Kidney (tissue), 14 donors: ENCODE data around the gene RANBP10. TPM values are rescaled to one million over a fixed set of nuclear protein-coding genes. Genes with fewer than 3 reads are reported as not detected.

Experiments used
- DNase-seq, 5 donors: peaks; one replicate each; pipeline ENCODE4 v3.0.0-alpha.2; 2013 to 2020
- FAIRE-seq: peaks from 2 replicates; lab custom pipeline; 2012; peaks lifted over from hg19 to GRCh38; lab: Jason Lieb, UNC
- H3K27ac ChIP-seq, 2 donors: one replicate each; pipeline ENCODE4 v1.7.0; 2013; ENCODE audit warnings: low read depth in 2 of 2, low read length in 2 of 2, inconsistent platforms in 1 of 2
- H3K27me3 ChIP-seq: one replicate; pipeline ENCODE4 v1.7.1; 2013; ENCODE audit warnings: low read length, inconsistent platforms; ENCODE audit not compliant: control insufficient read depth, insufficient read depth
- H3K36me3 ChIP-seq, 3 donors: one replicate each; pipeline versions ENCODE4 v1.7.0 to v1.7.1; 2013; ENCODE audit warnings: low read length in 3 of 3, control low read depth in 1 of 3, inconsistent platforms in 1 of 3; ENCODE audit not compliant: insufficient read depth in 3 of 3, control insufficient read depth in 2 of 3
- H3K4me1 ChIP-seq, 3 donors: one replicate each; pipeline versions ENCODE4 v1.7.0 to v1.7.1; 2013; ENCODE audit warnings: low read length in 3 of 3, inconsistent platforms in 1 of 3, low read depth in 1 of 3; ENCODE audit not compliant: control insufficient read depth in 2 of 3, insufficient read depth in 2 of 3
- H3K4me3 ChIP-seq, 3 donors: one replicate each; pipeline versions ENCODE4 v1.7.0 to v1.8.1; 2013; ENCODE audit warnings: low read length in 3 of 3, control low read depth in 1 of 3, inconsistent platforms in 1 of 3
- H3K9ac ChIP-seq, 3 donors: one replicate each; pipeline versions ENCODE4 v1.7.0 to v1.7.1; 2013; ENCODE audit warnings: low read length in 3 of 3, control low read depth in 1 of 3, inconsistent platforms in 1 of 3
- H3K9me3 ChIP-seq, 3 donors: one replicate each; pipeline versions ENCODE4 v1.7.0 to v1.7.1; 2013; ENCODE audit warnings: low read length in 3 of 3, control low read depth in 1 of 3, inconsistent platforms in 1 of 3; ENCODE audit not compliant: control insufficient read depth in 2 of 3, insufficient read depth in 1 of 3
- intact Hi-C: fragments of 100-400 bp; cut with DNase I; formaldehyde crosslinking; loops from one replicate; pipeline ENCODE4 v1.11.1; 2022
- polyA plus RNA-seq: library from polyadenylated mRNA; stranded (reverse); fragments of 350-450 nt; fragmentation: Illumina TruSeq; extraction: RNeasy Lipid Tissue Mini Kit (QIAGEN cat#74804); gene quantifications from one replicate; pipeline ENCODE4 v1.2.3, GENCODE V29; 2014; ENCODE audit warnings: low read depth, low replicate concordance; ENCODE audit not compliant: insufficient read depth
- total RNA-seq: library from RNA; stranded (reverse); fragmentation: NEBNext Ultra II Directional; extraction: Animal tissue kit (Norgen Biotek cat#: 25700); gene quantifications from one replicate; pipeline ENCODE4 v1.2.1, GENCODE V29; 2021
- TF ChIP-seq, protein P1 (sequence below): IDR thresholded peaks from 3 replicates; pipeline ENCODE4 v1.5.1; 2012; ENCODE audit warnings: mild to moderate bottlenecking, moderate library complexity, borderline replicate concordance; ENCODE audit not compliant: insufficient read depth; ENCODE audit errors: extremely low read depth
- donor health status: control.
- donor health status: control.
- donor health status: control.
- donor health status: control.
- donor health status: control.
- donor health status: DM: yes; HTN: yes; CAD: no.
- donor health status: Normal renal cell carcinoma (clear cell type).

Gene RANBP10
- total and polyA plus RNA-seq, 2 donors from 2014 or later: 7.0 to 22.3 TPM

- intact Hi-C loops: no loop called here
- Histone ChIP-seq H3K4me1 (peaks cover 0 to 19% (median 18%) of the 10 kb centered on the region in 3 donors), H3K27ac (peak overlapping the region; percentile 7 to 54), H3K9me3 (no peaks in the 10 kb centered on the region), H3K27me3 (no peaks in the 10 kb centered on the region), H3K4me3 (no peak overlapping the region), H3K36me3 (peaks cover 0 to 7% (median 3%) of the 10 kb centered on the region in 3 donors), H3K9ac (no peak overlapping the region)
- TF ChIP-seq, protein P1, sequence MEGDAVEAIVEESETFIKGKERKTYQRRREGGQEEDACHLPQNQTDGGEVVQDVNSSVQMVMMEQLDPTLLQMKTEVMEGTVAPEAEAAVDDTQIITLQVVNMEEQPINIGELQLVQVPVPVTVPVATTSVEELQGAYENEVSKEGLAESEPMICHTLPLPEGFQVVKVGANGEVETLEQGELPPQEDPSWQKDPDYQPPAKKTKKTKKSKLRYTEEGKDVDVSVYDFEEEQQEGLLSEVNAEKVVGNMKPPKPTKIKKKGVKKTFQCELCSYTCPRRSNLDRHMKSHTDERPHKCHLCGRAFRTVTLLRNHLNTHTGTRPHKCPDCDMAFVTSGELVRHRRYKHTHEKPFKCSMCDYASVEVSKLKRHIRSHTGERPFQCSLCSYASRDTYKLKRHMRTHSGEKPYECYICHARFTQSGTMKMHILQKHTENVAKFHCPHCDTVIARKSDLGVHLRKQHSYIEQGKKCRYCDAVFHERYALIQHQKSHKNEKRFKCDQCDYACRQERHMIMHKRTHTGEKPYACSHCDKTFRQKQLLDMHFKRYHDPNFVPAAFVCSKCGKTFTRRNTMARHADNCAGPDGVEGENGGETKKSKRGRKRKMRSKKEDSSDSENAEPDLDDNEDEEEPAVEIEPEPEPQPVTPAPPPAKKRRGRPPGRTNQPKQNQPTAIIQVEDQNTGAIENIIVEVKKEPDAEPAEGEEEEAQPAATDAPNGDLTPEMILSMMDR: no peak
- FAIRE-seq (no peak), DNase-seq (peak in 2 of 5 donors; percentile 24 to 35)
Observed at GRCh38 chr16:67773569-67774456, 32.5 kb downstream of the RANBP10 start.

- Histone ChIP-seq H3K27ac (no peak overlapping the region), H3K9ac (no peak overlapping the region), H3K4me1 (peaks cover 0 to 19% (median 18%) of the 10 kb centered on the region in 3 donors), H3K4me3 (no peak overlapping the region), H3K27me3 (no peaks in the 10 kb centered on the region), H3K36me3 (peaks cover 0 to 7% (median 3%) of the 10 kb centered on the region in 3 donors), H3K9me3 (no peaks in the 10 kb centered on the region)
- intact Hi-C loops: no loop called here
- no peak for DNase-seq
- TF ChIP-seq, protein P1: no peak
- no peak for FAIRE-seq
Observed at GRCh38 chr16:67773099-67773498, 33.3 kb downstream of the RANBP10 start.

GRCh38 chr16:67770346-67770991 is 35.9 kb downstream of the RANBP10 start:
- Histone ChIP-seq H3K27me3 (no peaks in the 10 kb centered on the region), H3K9ac (no peak overlapping the region), H3K4me1 (peaks cover 0 to 21% (median 18%) of the 10 kb centered on the region in 3 donors), H3K27ac (no peak overlapping the region), H3K4me3 (no peak overlapping the region), H3K9me3 (no peaks in the 10 kb centered on the region), H3K36me3 (peaks cover 0 to 7% (median 3%) of the 10 kb centered on the region in 3 donors)
- peak in 2 of 5 donors; percentile 13 to 26 for DNase-seq
- TF ChIP-seq, protein P1: no peak
- intact Hi-C loops: no loop called here
- no peak for FAIRE-seq
